ENCODE data around the gene CCDC148.

DNA sequence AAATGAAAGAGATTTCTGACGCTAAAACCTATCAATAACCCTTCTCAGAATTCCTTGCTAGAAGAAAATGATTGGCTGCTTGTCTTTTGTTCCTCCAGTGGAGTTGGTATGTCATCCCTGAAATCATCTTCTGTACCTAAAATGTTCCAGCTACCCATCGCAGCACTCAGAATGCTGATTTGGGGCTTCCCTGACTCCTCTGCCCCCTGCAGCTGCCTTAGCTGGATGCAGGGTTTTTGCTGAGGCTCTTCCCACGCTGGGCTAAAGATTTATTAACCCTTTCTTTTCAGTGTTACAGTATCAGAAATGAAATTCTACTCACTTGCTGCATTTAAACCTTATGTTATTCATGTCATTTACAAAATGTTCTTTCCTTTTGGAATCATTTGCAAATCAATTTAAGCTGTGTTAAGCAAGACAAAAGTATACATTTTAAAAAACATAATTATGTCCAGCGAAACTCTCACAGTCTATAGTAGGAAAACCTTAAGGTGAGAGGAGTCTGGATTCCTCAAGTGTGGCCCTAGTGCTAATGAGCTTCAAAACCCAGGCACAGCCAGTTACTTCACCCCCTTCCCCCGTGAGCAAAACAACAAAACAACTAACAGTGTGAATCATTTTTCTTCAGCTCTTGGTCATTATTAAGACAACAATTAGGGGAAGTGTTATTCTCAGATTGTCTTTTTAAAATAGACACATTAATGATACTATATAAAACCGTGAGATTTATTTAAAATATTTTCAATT, 33.0 kb upstream of the CCDC148 start:
- TF ChIP-seq, protein P1, sequence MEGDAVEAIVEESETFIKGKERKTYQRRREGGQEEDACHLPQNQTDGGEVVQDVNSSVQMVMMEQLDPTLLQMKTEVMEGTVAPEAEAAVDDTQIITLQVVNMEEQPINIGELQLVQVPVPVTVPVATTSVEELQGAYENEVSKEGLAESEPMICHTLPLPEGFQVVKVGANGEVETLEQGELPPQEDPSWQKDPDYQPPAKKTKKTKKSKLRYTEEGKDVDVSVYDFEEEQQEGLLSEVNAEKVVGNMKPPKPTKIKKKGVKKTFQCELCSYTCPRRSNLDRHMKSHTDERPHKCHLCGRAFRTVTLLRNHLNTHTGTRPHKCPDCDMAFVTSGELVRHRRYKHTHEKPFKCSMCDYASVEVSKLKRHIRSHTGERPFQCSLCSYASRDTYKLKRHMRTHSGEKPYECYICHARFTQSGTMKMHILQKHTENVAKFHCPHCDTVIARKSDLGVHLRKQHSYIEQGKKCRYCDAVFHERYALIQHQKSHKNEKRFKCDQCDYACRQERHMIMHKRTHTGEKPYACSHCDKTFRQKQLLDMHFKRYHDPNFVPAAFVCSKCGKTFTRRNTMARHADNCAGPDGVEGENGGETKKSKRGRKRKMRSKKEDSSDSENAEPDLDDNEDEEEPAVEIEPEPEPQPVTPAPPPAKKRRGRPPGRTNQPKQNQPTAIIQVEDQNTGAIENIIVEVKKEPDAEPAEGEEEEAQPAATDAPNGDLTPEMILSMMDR (IDR thresholded peaks at IDR 0.05): no peak
- no peak for TF ChIP-seq EZH2 (IDR thresholded peaks at IDR 0.05)

All from neural progenitor cell (in vitro differentiated cells).